K562 (cell line): ENCODE results near the gene CDK5RAP3.

Experiments used
- BHLHE40 ChIP-seq: IDR thresholded peaks from 2 replicates; pipeline ENCODE4 v1.6.1; 2011; ENCODE audit warnings: low read length, improper control_type of control experiment
- EGR1 ChIP-seq: fragments of 450-650 bp; conservative IDR thresholded peaks from 2 replicates; pipeline ENCODE4 v1.6.1; 2017; ENCODE audit warnings: mild to moderate bottlenecking
- ERF ChIP-seq: fragments of 450-650 bp; formaldehyde crosslinking; IDR thresholded peaks from 2 replicates; pipeline ENCODE4 v1.4.0; 2020; ENCODE audit warnings: mild to moderate bottlenecking, mixed read lengths
- EZH2 ChIP-seq: IDR thresholded peaks from 2 replicates; pipeline ENCODE4 v1.6.1; 2012; ENCODE audit warnings: low read depth, mild to moderate bottlenecking, inconsistent platforms, low read length, borderline replicate concordance
- FOXK1 ChIP-seq: sonication (generic); formaldehyde crosslinking; IDR thresholded peaks from 2 replicates; pipeline ENCODE4 v1.8.0; 2022; ENCODE audit warnings: missing genetic modification reagents, mild to moderate bottlenecking, borderline replicate concordance
- GABPA ChIP-seq: fragments of 200-800 bp; sonication (Bioruptor generic); conservative IDR thresholded peaks from 2 replicates; pipeline ENCODE4 v1.6.1; 2016; ENCODE audit warnings: low read depth, missing genetic modification characterization, missing compliant biosample characterization
- PCBP2 ChIP-seq: fragments of 200-400 bp; formaldehyde crosslinking; IDR thresholded peaks from 2 replicates; pipeline ENCODE4 v1.6.1; 2018; ENCODE audit warnings: low read length, low read depth, mild to moderate bottlenecking, moderate library complexity; ENCODE audit not compliant: poor library complexity, severe bottlenecking
- REST ChIP-seq, 2 experiments: fragments of 450-650 bp; formaldehyde crosslinking in 1 of 2; IDR thresholded peaks; 2 replicates each; pipeline versions ENCODE4 v1.4.0 to v1.6.1; 2014 to 2020; ENCODE audit warnings: mild to moderate bottlenecking in 2 of 2, borderline replicate concordance in 1 of 2, low read depth in 1 of 2
- TF ChIP-seq, protein P1 (sequence below), 3 experiments: IDR thresholded peaks in 2 of 3; conservative IDR thresholded peaks in 1 of 3; 2 replicates each; pipeline ENCODE4 v1.5.1; 2011 to 2012; ENCODE audit warnings: low read length in 3 of 3, mild to moderate bottlenecking in 3 of 3, control low read depth in 2 of 3, improper control_type of control experiment in 1 of 3, inconsistent platforms in 1 of 3, low read depth in 1 of 3, mixed read lengths in 1 of 3, moderate library complexity in 1 of 3; ENCODE audit not compliant: insufficient read depth in 2 of 3

- TF ChIP-seq GABPA (tag) (no peak), EZH2 (no peak), EGR1 (no peak), FOXK1 (CRISPR knock-in tag) (no peak), REST (IDR thresholded peaks at IDR 0.05; ENCODE audit: borderline replicate concordance) (no peak), REST (CRISPR knock-in tag; IDR thresholded peaks at IDR 0.05; ENCODE audit: low read depth) (no peak), BHLHE40 (no peak), ERF (no peak), PCBP2 (no peak)
- TF ChIP-seq, protein P1, sequence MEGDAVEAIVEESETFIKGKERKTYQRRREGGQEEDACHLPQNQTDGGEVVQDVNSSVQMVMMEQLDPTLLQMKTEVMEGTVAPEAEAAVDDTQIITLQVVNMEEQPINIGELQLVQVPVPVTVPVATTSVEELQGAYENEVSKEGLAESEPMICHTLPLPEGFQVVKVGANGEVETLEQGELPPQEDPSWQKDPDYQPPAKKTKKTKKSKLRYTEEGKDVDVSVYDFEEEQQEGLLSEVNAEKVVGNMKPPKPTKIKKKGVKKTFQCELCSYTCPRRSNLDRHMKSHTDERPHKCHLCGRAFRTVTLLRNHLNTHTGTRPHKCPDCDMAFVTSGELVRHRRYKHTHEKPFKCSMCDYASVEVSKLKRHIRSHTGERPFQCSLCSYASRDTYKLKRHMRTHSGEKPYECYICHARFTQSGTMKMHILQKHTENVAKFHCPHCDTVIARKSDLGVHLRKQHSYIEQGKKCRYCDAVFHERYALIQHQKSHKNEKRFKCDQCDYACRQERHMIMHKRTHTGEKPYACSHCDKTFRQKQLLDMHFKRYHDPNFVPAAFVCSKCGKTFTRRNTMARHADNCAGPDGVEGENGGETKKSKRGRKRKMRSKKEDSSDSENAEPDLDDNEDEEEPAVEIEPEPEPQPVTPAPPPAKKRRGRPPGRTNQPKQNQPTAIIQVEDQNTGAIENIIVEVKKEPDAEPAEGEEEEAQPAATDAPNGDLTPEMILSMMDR (IDR thresholded peaks at IDR 0.05 in 2 of 3, conservative IDR thresholded peaks at IDR 0.05 in 1 of 3; ENCODE audit: insufficient read depth in 2 of 3, low read depth in 1 of 3, low read length in 3 of 3), result no peak
These were observed 10.9 kb upstream of the CDK5RAP3 start for GRCh38 chr17:47959825-47960655.
